Sigmoid colon (tissue), 4 donors: Measurements from ENCODE around the gene MAP2.

ENCODE experiments used
- POLR2A ChIP-seq, 2 donors: fragments of 450-650 bp; IDR thresholded peaks; one replicate each; pipeline ENCODE4 v1.6.1; 2016; ENCODE audit warnings: antibody characterized with exemption in 2 of 2, mild to moderate bottlenecking in 2 of 2, moderate library complexity in 2 of 2
- POLR2AphosphoS5 ChIP-seq, 4 donors: sonication (generic); formaldehyde crosslinking; IDR thresholded peaks; one replicate each; pipeline ENCODE4 v1.6.1; 2017; ENCODE audit warnings: antibody characterized with exemption in 4 of 4
- TF ChIP-seq, protein P1 (sequence below), 4 experiments: fragments of 450-650 bp in 3 of 4; fragments of 200-600 bp in 1 of 4; IDR thresholded peaks; one replicate each; pipeline ENCODE4 v1.5.1; 2016 to 2019; ENCODE audit warnings: antibody characterized with exemption in 4 of 4, mild to moderate bottlenecking in 3 of 4, moderate library complexity in 2 of 4

- TF ChIP-seq, protein P1, sequence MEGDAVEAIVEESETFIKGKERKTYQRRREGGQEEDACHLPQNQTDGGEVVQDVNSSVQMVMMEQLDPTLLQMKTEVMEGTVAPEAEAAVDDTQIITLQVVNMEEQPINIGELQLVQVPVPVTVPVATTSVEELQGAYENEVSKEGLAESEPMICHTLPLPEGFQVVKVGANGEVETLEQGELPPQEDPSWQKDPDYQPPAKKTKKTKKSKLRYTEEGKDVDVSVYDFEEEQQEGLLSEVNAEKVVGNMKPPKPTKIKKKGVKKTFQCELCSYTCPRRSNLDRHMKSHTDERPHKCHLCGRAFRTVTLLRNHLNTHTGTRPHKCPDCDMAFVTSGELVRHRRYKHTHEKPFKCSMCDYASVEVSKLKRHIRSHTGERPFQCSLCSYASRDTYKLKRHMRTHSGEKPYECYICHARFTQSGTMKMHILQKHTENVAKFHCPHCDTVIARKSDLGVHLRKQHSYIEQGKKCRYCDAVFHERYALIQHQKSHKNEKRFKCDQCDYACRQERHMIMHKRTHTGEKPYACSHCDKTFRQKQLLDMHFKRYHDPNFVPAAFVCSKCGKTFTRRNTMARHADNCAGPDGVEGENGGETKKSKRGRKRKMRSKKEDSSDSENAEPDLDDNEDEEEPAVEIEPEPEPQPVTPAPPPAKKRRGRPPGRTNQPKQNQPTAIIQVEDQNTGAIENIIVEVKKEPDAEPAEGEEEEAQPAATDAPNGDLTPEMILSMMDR (IDR thresholded peaks at IDR 0.05): no peak
- no peak for TF ChIP-seq POLR2A (IDR thresholded peaks at IDR 0.05)
- no peak for TF ChIP-seq POLR2AphosphoS5 (IDR thresholded peaks at IDR 0.05)
Measured at GRCh38 chr2:209426432-209426831, 2.6 kb downstream of the MAP2 start.
